TTC549 (cell line): ENCODE data around the gene SERTAD4.

Experiments
- FAIRE-seq: peaks from 2 replicates; lab custom pipeline; 2012; peaks lifted over from hg19 to GRCh38; lab: Jason Lieb, UNC

SERTAD4 gene

DNA sequence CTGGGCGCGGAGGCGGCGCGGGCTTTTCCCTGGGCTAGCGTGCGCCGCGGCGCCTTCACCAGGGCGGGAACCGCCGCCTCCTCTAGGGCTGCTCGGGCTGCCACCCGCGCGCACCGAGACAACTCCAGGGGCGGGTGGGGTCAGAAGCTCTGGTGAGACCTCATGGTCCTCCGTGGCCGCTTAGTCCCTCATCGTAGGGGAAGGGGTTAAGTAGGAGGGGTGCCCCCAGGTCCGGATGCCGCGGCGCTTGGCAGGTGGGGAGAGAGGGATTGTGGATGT is 559 bp downstream of the SERTAD4 start:
- FAIRE-seq: no peak

DNA sequence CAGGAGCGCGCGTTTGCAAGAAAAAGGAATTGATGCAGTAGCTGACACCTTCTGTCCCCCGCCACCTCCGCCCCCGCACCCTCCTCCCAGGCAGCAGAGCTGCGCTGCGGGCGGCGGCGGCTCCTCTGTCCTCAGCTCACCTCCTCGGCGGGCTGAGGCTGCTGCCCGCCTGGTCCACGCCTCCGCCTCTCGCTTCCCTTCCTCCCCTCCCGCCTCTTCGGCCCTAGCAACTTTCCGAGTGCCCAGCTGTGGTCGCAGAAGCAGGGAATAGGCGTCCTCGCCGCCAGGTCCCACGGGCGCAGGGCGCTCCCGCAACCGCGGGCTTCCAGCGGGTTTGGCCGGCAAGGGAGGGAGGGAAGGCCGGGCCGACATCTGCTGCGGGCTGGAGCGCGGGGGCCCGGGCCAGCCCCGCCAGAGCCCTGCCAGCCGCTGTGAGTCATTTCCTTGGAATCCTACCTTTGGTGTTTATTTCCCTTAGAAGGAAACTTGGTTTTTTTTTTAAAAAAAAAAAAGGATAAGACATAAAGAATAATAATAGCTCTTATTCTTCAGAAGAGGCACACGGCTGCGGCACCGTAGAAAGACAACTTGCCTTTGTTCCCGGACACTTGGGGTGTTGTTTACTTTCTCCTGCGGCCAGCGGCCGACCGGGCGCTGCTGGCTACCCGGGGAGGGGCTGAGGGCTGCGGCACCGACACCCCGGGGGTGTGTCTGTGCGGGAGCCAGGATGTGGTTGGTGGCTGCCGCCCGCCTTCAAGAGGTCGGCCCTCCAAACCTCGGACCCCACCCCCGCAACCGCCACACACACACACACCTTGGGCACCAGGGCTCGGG is 1.1 kb downstream of the SERTAD4 start:
- FAIRE-seq: no peak

GRCh38 chr1:210234329-210234757 is 1.7 kb downstream of the SERTAD4 start:
- FAIRE-seq: no peak

DNA sequence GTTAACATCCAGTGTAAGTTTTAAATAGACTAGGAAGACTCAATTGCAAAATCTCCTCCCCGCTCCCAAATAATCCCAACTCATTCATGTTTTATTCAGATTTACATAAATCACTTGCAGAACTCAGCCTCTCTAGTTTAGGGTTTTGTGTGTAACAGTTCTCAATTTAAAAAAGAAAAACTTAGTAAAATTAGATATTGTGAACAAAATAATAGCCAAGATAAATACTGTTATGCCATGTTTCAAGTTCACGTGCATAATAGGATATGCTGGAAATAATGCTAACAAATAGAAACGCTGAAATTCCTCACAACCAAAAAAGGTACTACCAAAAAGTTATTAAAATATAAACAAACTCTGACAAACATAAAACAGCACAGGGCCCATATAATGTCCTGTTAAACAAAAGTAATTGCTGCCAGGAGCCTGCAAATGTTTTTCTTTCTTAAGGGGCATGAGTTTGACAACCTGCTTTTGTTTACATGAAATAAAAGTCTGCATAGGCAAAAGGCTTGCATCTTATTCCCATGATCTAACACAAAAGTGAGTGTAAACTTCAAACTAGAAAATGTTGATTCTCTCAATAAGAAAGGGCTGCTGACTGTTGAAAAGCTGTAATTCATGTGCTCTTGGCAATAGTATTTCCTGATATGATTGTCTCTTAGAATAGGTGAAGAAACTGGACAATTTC is 2.9 kb downstream of the SERTAD4 start:
- FAIRE-seq: no peak

DNA sequence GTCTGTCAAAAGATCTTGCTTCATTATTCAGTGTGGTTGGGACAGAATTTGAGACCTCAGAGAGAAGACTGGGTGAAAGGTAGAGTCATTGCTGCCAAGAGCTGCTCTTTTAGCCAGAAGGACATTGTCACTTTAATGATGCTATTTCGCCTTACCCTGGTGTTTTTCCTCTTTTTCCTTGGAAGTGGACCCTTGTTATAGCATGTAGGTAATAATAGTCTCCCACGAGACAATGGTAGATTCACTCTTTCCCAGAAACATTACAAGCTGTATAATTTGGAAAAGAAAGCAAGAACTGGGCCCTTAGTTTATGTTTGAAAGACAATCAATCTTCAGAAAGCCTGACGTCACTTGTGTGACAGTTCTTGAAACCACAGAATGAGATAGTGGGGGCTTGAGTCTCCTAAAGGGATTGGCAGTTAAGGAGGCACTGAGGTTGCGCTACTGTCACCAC is 3.8 kb downstream of the SERTAD4 start:
- no peak for FAIRE-seq

DNA sequence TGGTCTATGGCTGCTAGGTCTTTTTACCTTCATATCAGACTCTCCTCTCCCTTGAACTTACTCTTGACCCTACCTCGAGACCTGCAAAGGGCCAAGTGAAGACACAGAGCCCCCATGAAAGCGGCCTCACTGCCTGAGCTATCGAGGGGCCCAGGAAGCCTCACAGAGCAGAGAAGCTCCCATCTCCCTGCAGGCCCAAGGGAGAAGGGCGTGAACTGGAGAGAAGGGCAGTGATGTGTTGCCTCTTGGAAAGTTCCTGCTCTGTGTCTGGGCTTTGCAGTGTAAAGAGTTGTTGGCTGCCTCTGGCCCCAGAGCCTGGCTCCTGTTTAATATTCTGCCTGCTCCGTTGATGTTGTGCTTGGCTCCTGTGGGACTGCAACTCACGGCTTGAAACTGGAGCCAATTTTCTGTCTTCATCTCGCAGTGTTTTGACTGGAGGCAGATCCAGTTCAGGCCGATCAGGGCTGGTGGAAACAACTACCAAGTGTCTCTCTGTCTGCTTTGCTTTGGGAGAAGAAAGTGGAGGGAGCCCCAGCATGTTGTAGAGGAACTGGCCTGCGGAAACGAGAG is 4.3 kb downstream of the SERTAD4 start:
- no peak for FAIRE-seq

GRCh38 chr1:210237479-210237878 is 4.9 kb downstream of the SERTAD4 start:
- no peak for FAIRE-seq

DNA sequence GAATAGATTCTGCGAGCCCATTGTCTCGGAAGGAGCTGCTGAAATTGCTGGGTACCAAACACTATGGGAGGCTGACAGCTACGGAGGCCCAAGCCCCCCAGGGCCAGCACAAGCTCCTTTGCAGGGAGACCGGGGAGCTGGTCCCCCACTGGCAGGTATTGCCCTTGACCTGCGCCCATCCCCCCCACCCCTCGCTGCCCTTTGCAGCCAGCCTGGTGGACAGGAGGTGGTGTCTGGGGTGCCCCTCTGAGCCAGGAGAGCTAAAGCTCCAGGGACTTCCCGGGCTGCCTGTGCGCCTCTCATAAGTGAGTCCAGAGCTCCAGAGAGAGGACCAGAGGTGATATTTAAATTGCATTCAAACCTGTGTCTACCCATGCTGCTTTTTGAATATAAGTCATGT is 5.4 kb downstream of the SERTAD4 start:
- no peak for FAIRE-seq

- FAIRE-seq: no peak
Measured at GRCh38 chr1:210239349-210240111, 6.9 kb downstream of the SERTAD4 start.

DNA sequence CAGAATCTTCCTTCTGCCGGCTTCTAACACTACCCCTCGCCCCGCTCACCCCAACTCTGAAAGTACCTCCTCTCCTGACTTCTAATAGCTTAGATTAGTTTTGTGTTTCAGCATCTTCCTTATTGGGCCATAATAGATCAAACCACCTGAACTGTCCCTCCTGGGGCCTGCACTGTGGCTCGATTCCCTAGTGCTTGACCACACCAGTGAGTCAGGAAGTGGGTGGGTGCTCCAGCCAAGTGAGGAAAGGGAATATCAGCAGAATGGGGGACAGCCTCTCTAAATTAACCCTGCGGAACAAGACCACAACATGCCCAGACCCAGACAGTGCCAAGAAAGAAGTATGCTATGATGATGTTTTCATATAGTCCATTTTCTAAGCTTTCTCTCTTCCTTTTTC is 8.5 kb downstream of the SERTAD4 start:
- FAIRE-seq: no peak

DNA sequence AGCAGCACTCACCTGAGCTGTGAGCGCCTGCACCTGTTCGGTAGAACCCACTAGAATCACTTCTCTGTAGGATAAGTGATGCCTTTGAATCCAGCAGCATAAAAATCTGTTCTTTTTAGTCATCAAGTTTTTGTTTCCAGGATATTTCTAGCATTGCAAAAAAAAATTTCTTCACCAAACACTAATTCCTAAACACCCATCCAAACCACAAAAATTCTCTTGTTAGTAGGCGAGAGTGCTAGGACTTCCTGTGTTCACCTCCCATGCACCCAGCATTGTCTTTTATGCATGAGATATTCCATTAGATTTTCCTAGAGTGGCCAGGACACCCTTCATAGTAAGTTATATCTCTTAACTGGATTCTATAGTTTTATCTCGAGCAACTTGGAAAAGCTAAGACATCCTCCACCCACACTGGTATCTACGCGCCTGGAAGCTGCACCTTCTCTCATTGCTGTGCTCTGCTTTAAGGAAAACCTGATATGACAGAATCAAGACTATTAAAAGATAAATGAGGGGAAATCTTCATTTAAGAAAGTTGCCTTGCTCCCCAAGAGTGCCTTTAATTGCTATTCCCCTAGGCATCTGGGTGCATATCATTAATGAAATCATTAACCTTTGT is 12.3 kb downstream of the SERTAD4 start:
- FAIRE-seq: no peak

GRCh38 chr1:210246447-210246846 is 13.9 kb downstream of the SERTAD4 start:
- FAIRE-seq: no peak

- FAIRE-seq: no peak
Measured at GRCh38 chr1:210248341-210248740, 15.7 kb downstream of the SERTAD4 start.

- no peak for FAIRE-seq
Measured at GRCh38 chr1:210250665-210250997, 18.0 kb downstream of the SERTAD4 start.

GRCh38 chr1:210250998-210251679 is 18.5 kb downstream of the SERTAD4 start:
- no peak for FAIRE-seq

DNA sequence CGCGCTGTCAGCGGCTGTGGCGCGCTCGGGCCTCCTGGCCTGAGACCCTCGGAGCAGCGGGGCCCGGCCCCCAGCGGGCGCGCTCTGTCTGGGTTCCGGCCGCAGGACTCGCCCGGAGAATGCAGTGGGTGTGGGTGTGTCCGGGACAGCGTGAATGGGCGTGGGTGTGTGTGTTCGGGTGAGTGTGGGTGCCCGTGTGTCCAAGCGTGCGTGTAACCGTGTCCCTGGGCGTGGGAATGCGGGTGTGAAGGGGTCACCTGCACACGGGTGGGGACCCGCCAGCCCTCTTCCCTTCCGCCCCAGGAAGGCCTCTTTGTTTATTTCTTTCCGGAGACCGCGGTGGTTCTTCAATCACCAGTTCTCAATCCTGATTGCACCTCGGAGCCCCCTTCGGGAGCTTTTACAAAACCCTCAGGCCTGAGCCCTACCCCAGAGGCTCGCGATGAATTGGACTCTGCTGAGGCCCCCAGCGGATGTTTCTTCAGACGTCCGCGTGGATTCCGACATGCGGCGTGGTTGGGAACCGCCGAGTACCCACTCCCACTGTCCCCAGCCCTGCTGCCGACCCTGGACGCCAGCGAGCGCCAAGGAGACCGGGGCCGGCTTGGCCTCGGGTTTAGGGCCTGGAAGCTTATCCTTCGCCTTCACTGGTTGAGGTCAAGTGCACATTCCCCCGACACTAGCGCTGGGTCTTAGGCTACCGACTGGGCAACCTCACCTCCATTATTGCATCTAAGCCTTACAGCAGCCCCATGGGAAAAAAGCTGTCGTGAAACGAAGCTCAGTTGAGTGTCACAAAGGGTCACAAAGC is 19.3 kb downstream of the SERTAD4 start:
- FAIRE-seq: no peak

DNA sequence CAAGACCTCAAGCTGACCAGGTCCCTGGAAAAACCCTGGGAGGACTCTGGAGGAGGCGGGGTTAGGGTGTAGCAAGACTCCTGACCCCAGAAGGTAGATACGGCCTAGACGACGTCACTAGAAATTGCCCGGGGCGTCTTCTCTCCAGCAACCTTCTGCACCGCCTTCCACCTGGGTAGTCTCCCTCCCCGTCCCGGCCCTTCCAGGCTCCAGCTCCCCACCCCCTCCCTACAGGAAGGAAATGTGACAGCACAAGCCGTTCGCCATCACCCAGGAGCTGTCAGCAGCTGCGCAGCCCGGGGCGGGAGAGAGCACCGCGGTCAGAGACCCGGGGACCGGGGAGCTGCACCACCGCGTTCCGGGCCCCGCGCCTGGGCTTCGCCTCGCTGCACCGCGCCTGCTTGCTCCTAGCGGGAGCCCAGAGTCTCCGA is 20.0 kb downstream of the SERTAD4 start:
- no peak for FAIRE-seq

DNA sequence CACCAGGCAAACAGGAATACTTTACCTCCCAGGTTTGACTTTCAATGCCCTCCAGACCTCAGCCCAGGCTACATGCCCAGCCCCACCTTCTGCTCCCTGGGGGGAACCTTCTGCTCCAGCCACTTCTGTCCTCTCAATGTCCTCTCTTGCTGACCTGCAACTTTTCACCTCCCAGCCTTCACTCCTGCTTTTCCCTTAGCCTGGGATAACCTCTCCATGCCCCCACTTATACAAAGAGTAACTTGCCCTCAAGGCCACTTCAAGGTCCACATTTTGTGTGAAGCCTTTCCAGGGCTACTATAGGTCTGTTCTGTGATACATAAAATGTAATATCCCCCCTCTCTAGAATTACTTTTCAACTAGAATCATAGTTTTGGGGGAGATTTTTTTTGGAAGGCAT is 21.7 kb downstream of the SERTAD4 start:
- FAIRE-seq: no peak

DNA sequence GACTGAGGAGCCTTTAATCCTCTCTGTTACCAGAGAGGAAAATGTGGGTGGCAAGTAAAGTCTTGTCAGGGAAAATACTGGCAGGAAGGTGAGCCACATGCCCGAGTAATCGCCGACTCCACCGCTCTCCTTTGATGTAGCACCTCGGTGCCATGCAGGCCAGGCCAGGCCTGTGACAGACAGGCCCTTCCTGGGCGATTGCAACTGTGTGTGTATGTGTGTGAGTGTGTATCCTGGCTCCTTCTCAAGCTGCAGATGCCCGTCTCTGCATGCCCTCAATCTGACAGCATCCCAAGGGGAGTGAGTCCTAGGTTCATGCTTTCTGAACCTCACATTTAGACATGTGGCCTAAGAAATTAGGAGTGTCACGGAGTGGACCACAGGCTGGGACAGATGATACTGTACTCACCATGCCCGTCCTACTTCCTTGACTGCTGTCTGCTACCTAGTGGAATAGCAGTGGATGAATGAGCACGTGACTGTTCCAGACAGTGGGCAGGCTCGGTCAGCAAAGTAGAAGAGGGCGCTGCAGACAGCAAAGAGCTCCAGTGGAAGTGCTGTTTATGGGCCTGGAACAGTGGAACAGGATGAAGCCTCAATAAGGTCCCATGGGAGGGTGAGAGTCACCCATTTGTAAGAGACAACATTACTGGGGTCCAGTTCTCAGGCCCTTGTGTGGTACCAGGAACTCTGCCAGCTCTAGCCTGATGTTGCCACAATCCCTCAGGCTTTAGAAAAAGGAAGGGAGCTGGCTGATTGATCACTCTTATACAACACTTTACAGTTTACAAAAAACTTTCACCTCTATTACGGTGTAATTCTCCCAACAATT is 25.3 kb downstream of the SERTAD4 start:
- no peak for FAIRE-seq

DNA sequence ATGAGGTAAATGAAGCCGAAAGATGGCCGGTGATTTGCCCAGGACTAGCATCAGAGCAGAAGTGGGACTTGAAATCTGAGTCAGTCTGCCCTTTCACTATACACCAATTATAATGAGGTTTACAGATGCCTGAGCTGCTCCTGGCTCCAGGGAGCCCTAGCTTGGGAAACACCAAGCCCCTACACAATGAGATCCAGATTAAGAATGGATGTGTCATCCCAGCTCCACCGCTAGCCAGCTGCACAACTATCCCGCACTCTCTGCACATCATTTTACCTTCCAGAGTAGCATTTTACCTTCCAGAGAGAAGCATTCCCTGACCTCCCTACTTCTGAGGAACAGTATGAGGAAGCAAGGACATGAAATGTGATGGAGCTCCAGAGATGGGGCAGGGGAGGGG is 27.0 kb downstream of the SERTAD4 start:
- FAIRE-seq: no peak
